AML-193 (cell line): ENCODE data around the gene FOXQ1.
A peak's percentile ranks its signal among the peaks of the same experiment; 100 is the strongest.
"Not testable (repeated sequence)": the region's sequence is repeated elsewhere in the genome, so short reads cannot be mapped to it uniquely, and the experiment has no call there.

Experiments used
- DNase-seq, 2 experiments: peaks; one replicate each; lab custom pipeline; 2025; lab: John Stamatoyannopoulos, UW

FOXQ1 gene

DNA sequence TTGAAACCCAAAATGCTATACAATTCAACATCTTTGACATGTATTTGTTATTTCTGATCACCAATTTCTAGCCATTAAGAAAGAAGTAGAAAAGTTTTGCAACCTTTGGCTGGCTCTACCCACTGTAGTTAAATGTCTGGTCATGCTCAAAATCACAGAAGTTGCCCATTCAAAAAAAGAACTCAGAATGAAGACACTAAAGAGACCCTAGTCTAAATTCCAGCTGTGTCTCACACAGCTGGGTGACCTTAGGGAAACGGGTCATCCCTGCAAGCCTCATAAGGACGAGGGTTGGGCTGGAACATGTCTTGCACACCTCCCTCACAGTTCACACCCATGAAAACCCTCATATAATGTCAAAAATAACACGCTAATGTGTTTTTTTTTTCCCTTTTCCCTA is 10.3 kb downstream of the FOXQ1 start:
- DNase-seq, result no peak

DNA sequence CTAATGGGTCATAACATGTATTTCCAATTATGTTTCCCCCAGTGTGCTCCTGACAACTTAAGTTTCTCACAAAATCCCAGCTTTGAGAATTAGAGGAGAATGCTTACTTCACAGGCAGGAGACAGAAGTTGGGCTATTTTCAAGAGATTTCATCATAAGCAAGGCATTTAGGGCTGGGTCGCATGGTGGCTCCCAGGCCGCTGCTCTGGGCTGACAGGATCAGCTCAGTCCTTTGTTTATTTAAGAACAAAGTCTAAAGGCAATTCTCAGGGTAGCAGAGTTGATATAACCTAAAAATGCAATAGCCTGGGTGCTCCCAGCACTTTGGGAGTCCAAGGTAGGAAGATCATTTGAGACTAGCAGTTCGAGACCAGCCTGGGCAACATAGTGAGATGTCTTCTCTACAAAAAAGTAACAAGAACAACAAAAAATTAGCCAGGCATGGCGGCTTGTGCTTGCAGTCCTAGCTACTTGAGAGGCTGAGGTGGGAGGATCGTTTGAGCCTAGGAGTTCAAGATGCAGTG is 10.9 kb downstream of the FOXQ1 start:
- no peak for DNase-seq

DNA sequence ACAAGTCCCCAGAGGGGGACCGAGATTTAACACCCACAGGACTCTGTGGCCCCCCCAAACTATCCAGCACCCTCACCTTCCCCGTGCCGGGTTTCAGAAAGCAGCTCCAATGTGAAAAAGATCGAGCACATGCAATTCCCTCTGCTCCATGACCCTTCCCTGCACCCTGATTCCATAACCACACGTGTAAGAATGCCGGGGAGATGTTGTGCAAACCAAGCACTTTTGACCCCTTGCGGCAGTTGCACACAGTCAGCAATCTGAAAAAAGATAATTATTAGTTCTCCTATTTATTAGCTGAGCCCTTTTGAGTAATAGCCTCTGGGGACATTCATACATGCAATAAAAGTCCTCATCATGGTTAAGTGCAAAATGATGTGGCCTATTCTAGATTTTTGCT is 13.0 kb downstream of the FOXQ1 start:
- no peak for DNase-seq

DNA sequence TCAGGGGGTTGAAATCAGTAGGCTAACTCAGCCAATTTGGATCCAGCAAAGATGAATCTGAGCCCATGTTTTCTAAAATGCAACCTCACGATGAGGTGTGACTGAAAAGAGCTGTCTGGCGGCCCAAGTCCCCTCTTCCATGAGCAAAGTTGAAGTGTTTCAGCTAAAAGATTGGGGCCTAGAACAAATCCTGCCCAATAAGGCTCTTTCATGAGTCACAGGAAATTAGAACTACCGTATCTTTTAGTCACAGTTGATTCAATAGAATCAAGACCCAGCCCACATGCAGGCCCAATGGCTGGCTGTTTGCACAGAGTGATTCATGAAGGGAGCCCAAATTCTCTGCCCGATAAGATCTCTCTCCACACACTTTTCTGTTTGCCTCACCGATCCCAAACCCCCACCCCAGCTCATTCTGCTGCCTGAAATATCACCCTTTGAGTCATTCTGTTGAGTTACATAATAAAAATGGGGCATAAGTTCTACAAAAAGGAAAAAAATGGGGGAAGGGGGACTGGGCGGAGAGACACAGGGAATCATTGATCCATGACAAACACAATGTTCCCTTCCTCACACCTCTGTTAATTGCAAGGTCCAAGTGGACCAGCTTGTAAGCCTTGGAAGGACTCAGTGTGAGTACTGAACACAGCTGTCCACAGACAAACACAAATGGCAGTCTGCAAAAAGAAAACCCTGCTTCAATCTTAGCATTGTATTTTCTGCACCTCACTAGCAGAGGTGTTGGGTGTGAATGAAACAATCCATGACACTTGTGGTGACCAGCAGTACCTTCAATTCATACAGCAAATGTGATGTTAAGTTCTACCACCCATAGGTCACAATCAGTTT is 13.8 kb downstream of the FOXQ1 start:
- peak in 1 of 2 experiments; percentile 25 for DNase-seq

DNA sequence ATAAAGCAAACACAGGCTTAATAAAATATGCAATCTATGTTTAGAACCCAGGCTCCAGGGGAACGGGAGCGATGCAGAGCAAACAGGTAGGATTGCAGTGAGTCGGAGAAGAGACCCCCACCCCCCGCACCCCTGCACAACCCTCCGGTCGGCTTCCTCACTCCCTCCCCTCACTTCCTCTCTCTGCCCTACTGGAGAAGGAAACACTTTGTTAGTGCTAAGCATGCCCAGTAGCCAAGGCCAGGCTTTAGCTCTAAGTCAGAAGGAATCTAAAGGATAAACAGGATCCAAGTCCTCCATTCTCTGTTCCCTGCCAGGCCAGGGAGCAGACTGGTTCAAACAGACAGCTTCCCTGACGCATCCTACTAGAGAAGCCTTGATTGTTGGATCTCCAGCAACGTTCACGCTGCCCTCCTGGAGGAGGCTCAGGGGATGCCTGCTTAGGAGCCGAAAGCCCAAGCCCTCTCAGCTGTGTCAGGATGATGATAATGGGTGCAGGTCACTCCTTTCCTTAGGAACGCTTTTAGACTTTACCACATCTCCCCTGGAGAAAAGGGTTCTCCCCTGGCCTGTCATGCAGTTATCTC is 14.7 kb downstream of the FOXQ1 start:
- peak; percentile 10 to 26 for DNase-seq

- DNase-seq, result no peak
Observed at GRCh38 chr6:1327630-1328029, 15.7 kb downstream of the FOXQ1 start.

- DNase-seq, result no peak
Observed at GRCh38 chr6:1328129-1328800, 16.4 kb downstream of the FOXQ1 start.

DNA sequence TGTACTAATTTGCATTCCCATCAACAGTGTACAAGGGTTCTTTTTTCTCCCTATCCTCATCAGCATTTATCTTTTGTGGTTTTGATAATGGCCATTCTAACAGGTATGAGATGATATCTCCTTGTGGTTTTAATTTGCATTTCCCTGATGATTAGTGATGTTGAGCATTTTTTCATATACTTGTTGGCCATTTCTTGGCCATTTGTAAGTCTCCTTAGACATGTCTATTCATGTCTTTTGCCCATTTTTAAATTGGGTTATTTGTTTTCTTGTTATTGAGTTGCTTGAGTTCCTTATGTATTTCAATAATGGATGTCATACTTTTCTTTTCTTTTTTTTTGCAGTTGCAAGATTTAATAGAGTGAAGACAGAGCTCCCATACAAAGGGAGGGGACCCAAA is 17.8 kb downstream of the FOXQ1 start:
- DNase-seq, result no peak

- no peak for DNase-seq
Observed at GRCh38 chr6:1334684-1335083, 22.8 kb downstream of the FOXQ1 start.

DNA sequence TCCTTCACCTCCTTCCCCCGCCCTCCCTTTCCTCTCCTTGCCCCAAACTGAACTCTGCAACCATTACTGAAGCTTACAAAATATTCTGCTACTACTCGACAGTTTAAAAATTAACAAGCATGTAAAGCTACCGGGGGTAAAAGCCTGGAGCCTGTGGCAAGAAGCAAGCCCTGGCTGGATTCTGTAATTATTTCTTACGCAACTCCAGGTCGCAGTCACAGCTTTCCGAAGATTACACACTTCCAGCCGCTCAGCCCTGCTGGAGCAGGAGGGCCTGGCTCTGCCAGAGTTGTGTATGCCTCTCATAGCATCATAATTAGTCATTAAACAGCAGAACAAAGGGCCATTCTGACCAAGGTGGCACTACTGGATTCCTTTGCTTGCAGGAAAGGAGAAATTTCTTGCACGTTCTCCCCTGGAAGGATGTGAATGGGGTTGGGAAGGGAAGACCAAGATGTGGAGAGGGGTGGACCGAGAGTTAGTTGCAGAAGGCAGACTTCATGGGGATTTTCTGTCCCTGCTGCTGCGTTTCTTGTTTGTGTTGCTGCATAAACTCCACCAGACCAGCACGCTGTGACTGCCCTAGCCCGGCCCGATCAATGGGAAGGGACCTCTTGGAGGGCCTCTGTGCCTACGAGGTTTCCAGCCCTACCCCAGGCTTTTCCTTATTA is 23.6 kb downstream of the FOXQ1 start:
- peak; percentile 94 for DNase-seq

DNA sequence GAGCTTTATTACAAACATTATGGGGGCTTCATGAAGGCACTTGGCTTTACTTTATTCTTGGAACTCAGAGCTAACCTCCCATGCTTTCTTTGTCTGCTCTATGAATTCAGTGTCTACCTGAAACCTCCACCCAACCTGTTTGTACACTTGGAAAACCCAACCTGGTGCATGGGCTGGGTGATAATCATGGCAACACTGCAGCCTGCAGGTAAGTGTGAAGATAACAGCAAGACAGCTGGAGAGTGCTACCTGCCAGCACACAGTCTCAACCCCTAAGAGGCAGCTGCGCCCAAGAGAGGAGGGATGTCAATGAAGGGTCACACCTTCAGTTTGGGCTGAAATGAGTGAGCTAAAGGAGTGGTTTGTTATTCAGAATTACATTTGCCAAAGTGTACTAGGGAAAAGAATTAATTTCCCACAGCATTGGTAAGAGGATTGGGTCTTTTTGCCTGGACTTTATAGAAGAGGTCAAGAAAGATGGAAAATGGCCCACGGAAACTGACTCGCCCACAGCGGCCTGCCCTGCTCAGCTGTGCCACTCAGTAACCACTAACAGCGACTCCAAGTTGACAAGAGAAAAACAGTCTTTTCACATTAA is 24.4 kb downstream of the FOXQ1 start:
- DNase-seq, result peak; percentile 26 to 28

- no peak for DNase-seq
Observed at GRCh38 chr6:1337791-1338190, 25.9 kb downstream of the FOXQ1 start.

DNA sequence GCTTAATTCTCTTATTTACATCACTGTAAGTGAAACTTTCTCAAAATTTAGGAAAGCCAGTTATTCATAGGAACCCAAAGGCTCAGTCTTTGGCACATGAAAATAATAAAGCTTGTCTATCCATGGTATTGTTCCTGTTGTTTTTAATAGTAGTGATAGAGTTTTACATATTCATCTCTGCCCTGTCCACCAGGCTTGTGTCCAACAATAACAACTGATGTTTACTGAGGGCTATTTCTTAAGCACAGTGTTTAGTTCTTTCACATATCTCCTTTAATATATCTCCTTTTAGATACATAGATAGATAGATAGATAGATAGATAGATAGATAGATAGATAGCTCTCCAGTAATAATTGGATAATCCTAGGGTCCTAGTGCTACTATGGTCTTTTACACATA is 34.2 kb downstream of the FOXQ1 start:
- no peak for DNase-seq

DNA sequence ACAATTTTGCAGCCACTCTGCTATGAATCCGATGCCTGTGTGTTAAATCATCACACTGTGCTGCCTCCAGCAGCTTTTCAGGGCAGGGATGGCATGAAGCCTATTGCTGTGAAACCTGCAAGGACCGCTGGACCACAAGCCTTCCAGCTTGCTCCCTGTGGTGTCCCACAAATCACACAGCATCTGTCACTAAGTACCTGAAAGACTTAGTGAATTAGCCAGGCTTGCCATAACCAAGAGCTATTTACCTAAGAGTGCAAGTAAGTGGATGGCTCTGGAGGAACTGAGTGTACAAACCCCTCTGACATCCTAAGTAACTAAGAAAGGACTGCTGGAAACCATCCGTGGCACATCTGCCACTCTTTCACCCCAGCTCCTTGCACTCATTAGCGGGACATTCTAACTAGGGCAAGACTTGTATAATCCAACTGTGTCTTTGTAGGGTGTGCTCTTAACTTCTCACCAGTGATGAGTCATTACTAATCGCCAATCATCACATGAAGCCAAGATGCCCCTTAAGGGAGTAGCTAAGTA is 34.7 kb downstream of the FOXQ1 start:
- DNase-seq, result no peak

- no peak for DNase-seq
Observed at GRCh38 chr6:1347161-1347560, 35.3 kb downstream of the FOXQ1 start.

DNA sequence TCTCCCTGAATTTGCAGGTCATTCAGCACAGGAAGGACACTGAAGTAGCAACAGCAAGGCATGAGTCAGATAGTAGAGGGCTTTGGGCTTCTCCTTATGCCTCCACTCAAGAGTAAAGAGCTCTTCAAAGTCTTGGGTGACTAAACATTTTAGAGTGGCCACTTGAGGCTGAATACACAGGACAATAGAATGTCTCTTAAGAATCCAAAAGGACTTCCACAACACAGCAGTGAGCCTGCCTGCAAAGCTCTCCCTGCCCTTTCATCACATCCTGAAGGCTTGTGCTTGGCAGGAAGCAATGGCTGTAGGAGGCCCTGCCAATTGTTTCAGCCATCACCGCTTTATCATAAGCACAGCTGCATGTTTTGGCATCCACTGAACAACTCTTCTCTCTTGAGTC is 36.8 kb downstream of the FOXQ1 start:
- DNase-seq, result peak; percentile 26 to 28

DNA sequence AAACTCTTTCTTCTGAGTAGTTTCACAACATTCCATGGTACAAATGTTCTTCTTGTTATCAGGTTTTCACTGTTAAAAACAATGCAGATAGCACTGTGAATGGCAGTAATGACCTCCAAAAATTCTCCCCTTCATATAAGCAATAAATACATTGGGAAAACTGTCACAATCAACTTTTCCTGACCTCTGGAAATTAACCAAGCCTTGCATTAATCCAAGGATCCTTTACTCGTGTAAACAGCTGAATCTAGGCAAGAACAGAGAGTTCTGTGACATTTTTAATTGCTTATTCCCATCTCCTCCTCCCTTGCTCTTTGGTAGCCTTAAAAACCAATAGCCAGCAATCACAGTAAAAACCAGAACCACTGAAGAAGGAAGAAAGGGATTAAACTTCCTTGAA is 37.8 kb downstream of the FOXQ1 start:
- no peak for DNase-seq

GRCh38 chr6:1351381-1352008 is 39.6 kb downstream of the FOXQ1 start:
- no peak for DNase-seq

- not testable (repeated sequence) for DNase-seq
Observed at GRCh38 chr6:1355068-1355467, 43.2 kb downstream of the FOXQ1 start.

DNA sequence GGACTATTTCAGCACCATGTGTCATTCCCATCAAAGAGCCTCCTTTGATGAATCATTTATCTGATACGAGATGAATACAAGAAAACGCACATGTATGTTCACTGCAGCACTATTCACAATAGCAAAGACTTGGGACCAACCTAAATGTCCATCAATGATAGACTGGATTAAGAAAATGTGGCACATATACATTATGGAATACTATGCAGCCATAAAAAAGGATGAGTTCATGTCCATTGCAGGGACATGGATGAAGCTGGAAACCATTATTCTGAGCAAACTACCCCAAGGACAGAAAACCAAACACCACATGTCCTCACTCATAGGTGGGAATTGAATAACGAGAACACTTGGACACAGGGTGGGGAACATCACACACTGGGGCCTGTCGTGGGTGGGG is 49.8 kb downstream of the FOXQ1 start:
- not testable (repeated sequence) for DNase-seq

GRCh38 chr6:1362643-1363042 is 50.7 kb downstream of the FOXQ1 start:
- no peak for DNase-seq
